K562 (cell line): ENCODE measurements around the gene SLC5A4. TPM values are rescaled to one million over a fixed set of nuclear protein-coding genes. Genes with fewer than 3 reads are reported as not detected.
A peak's percentile ranks its signal among the peaks of the same experiment; 100 is the strongest.

Source experiments
- ATAC-seq: fragments of 200-7000 bp; cut with Tn5 transposase; 3 replicates; pipeline ENCODE4 v1.9.1; 2020; ENCODE audit warnings: moderate library complexity
- BruUV-seq: library from RNA; stranded (reverse); fragments of 400-500 nt; replicated peaks from 2 replicates; lab custom pipeline; 2021; lab: Mats Ljungman, UMichigan
- CTCF ChIA-PET: fragments of 300-600 bp; formaldehyde crosslinking; extraction: SDS; loops from one replicate; lab custom pipeline; 2021; ENCODE audit warnings: low intra/inter-chr PET ratio; lab: Yijun Ruan, JAX
- POLR2A ChIA-PET: fragments of 300-600, 350-650 bp; sonication (Branson Sonifier 250); formaldehyde crosslinking; extraction: SDS; loops from one replicate; lab custom pipeline; 2021; ENCODE audit warnings: antibody characterized with exemption, inconsistent platforms; lab: Yijun Ruan, JAX
- DNase-seq, 4 experiments: peaks; one replicate each; pipeline versions ENCODE4 v3.0.0 to v3.0.0-alpha.2; 2011 to 2018; ENCODE audit warnings: low spot score in 3 of 4, mixed read lengths in 3 of 4; ENCODE audit errors: extremely low read depth in 1 of 4
- FAIRE-seq: peaks from 2 replicates; lab custom pipeline; 2011; peaks lifted over from hg19 to GRCh38; lab: Jason Lieb, UNC
- H2AFZ ChIP-seq: 2 replicates; pipeline ENCODE4 v1.6.0; 2011; ENCODE audit warnings: low read depth, low read length, control low read depth, inconsistent platforms
- H3K27ac ChIP-seq: fragments of 200-600 bp; 3 replicates; pipeline ENCODE4 v1.8.0; 2011; ENCODE audit warnings: low read depth, mild to moderate bottlenecking, control low read depth, inconsistent platforms, low read length, moderate library complexity, mixed read lengths; ENCODE audit errors: extremely low read depth
- H3K27me3 ChIP-seq, 2 experiments: fragments of 300-600 bp in 1 of 2; 2 replicates in 1 of 2; 3 replicates in 1 of 2; pipeline versions ENCODE4 v1.6.0 to v1.8.0; 2011; ENCODE audit warnings: inconsistent platforms in 2 of 2, low read length in 2 of 2, mild to moderate bottlenecking in 1 of 2, mixed read lengths in 1 of 2, moderate library complexity in 1 of 2; ENCODE audit not compliant: control insufficient read depth in 2 of 2, insufficient read depth in 2 of 2
- H3K36me3 ChIP-seq: fragments of 300-600 bp; 3 replicates; pipeline ENCODE4 v1.8.0; 2011; ENCODE audit warnings: mild to moderate bottlenecking, low read length, inconsistent platforms; ENCODE audit not compliant: control insufficient read depth, insufficient read depth
- H3K4me1 ChIP-seq, 2 experiments: fragments of 200-600 bp in 1 of 2; replicated peaks in 1 of 2; 2 replicates in 1 of 2; 3 replicates in 1 of 2; pipeline versions ENCODE4 v1.5.1 to v1.8.0; 2011; ENCODE audit warnings: inconsistent platforms in 2 of 2, low read length in 2 of 2, mild to moderate bottlenecking in 1 of 2, mixed read lengths in 1 of 2, moderate library complexity in 1 of 2; ENCODE audit not compliant: control insufficient read depth in 2 of 2, insufficient read depth in 2 of 2
- H3K4me2 ChIP-seq: 2 replicates; pipeline ENCODE4 v1.6.1; 2011; ENCODE audit warnings: low read length, control low read depth, inconsistent platforms, mixed read lengths; ENCODE audit not compliant: insufficient read depth
- H3K4me3 ChIP-seq: fragments of 200-600 bp; sonication (generic), shearing (Covaris generic); 2 replicates; pipeline ENCODE4 v1.5.1; 2016; ENCODE audit warnings: control low read depth, inconsistent platforms
- H3K79me2 ChIP-seq: fragments of 200-600 bp; 3 replicates; pipeline ENCODE4 v1.8.0; 2011; ENCODE audit warnings: low read length, inconsistent platforms; ENCODE audit not compliant: control insufficient read depth, insufficient read depth
- H3K9ac ChIP-seq, 2 experiments: 2 replicates each; pipeline versions ENCODE4 v1.6.0 to v1.6.1; 2011; ENCODE audit warnings: low read depth in 2 of 2, low read length in 2 of 2, control low read depth in 1 of 2, inconsistent platforms in 1 of 2, mild to moderate bottlenecking in 1 of 2, mixed read lengths in 1 of 2; ENCODE audit not compliant: insufficient read depth in 1 of 2
- H3K9me1 ChIP-seq: one replicate; pipeline ENCODE4 v1.6.0; 2011; ENCODE audit warnings: inconsistent platforms, mild to moderate bottlenecking, low read length, moderate library complexity; ENCODE audit not compliant: control insufficient read depth, insufficient read depth
- H3K9me3 ChIP-seq: replicated peaks from 2 replicates; pipeline ENCODE4 v1.5.1; 2011; ENCODE audit warnings: low read depth, low read length, inconsistent platforms; ENCODE audit not compliant: control insufficient read depth, insufficient read depth
- H4K20me1 ChIP-seq: replicated peaks from 2 replicates; pipeline ENCODE4 v1.6.1; 2011; ENCODE audit warnings: low read length, inconsistent platforms, mixed read lengths; ENCODE audit not compliant: control insufficient read depth, insufficient read depth
- CC2D1A ChIP-seq: fragments of 450-650 bp; IDR thresholded peaks from 2 replicates; pipeline ENCODE4 v1.6.1; 2017; ENCODE audit warnings: mild to moderate bottlenecking
- EHMT2 ChIP-seq: fragments of 450-650 bp; IDR thresholded peaks from 2 replicates; pipeline ENCODE4 v1.6.1; 2018; ENCODE audit warnings: antibody characterized with exemption
- ESRRA ChIP-seq: fragments of 450-650 bp; IDR thresholded peaks from 2 replicates; pipeline ENCODE4 v1.6.1; 2014; ENCODE audit warnings: low read depth, mild to moderate bottlenecking, moderate library complexity, borderline replicate concordance
- GATAD2A ChIP-seq: fragments of 450-650 bp; IDR thresholded peaks from 2 replicates; pipeline ENCODE4 v1.6.1; 2017
- NFE2 ChIP-seq: IDR thresholded peaks from 2 replicates; pipeline ENCODE4 v1.6.1; 2014; ENCODE audit warnings: antibody characterized with exemption, low read depth
- PYGO2 ChIP-seq: fragments of 450-650 bp; IDR thresholded peaks from 2 replicates; pipeline ENCODE4 v1.6.1; 2016; ENCODE audit warnings: mild to moderate bottlenecking, missing genetic modification characterization, moderate library complexity, missing compliant biosample characterization
- WGBS: fragments of 100-300 bp; shearing (Covaris generic); methylation state at CpG from one replicate; pipeline ENCODE4 v1.1.6; 2016; ENCODE audit warnings: low coverage, mixed read lengths; ENCODE audit not compliant: insufficient coverage; ENCODE audit errors: missing lambda C conversion rate; 5-methylcytosine and 5-hydroxymethylcytosine counted together
- in situ Hi-C: fragments of 300-500 bp; cut with MboI; formaldehyde crosslinking; loops from 4 replicates; pipeline ENCODE4 v1.15.0; 2018; ENCODE audit warnings: inconsistent platforms, mixed read lengths
- intact Hi-C: fragments of 100-400 bp; cut with micrococcal nuclease; formaldehyde crosslinking; loops from 2 replicates; pipeline ENCODE4 v1.14.2; 2022
- polyA plus RNA-seq, 8 experiments: library from polyadenylated mRNA; depleted of rRNA in 4 of 8; stranded (reverse) in 5 of 8; unstranded in 3 of 8; fragments of >200 nt; fragmentation: Nextera tagmentation in 2 of 8; fragmentation: Illumina TruSeq in 1 of 8; extraction: Ambion mirVana in 2 of 8; extraction: Trizol in 1 of 8; gene quantifications; 2 replicates each; pipeline versions ENCODE4 v1.2.1 to v1.2.3, GENCODE V29; 2011 to 2014; ENCODE audit warnings: inconsistent platforms in 1 of 8, missing spikeins in 1 of 8
- total RNA-seq, 7 experiments: library from RNA; depleted of rRNA in 6 of 7; stranded (reverse); fragments of >200 nt in 6 of 7; fragmentation: Illumina TruSeq in 2 of 7; extraction: Trizol in 2 of 7; gene quantifications; 2 replicates each; pipeline versions ENCODE4 v1.2.1 to v1.2.3, GENCODE V29; 2011 to 2021; ENCODE audit warnings: low replicate concordance in 1 of 7
- TF ChIP-seq, protein P1 (sequence below), 2 experiments: fragments of 450-650 bp; formaldehyde crosslinking in 1 of 2; IDR thresholded peaks; 2 replicates each; pipeline versions ENCODE4 v1.4.0 to v1.6.1; 2014 to 2020; ENCODE audit warnings: mild to moderate bottlenecking in 2 of 2, borderline replicate concordance in 1 of 2, low read depth in 1 of 2

The SLC5A4 gene
- total and polyA plus RNA-seq, 9 of the 15 experiments (the other 6 are each of a cell fraction or from before 2014, with no cell fraction given): not detected

DNA sequence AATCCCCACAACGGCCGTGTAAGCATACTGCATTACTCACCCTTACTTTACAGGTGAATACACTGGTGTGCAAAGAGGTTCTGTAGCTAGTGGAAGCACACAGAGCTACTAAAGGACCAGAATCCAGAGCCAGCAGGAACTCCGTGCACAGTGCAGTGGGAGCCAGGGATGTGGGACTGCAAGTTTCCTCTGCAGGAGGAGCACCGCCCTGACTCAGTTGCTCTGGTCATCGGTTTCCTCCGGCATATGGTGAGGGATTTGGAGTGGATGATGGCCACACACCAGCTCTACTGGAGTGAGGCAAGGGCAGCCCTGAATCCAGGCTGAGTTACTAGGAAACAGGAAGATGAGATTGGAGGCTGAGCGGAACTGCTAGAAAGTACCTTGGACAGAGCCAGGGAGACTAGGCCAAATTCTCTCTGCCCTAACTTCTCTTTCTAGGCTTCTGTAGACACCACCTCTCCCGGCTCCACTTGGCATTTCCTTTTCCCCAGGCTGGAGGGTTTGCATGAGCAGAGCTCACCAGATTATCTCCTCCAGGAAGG is 77.9 kb downstream of the SLC5A4 start:
- TF ChIP-seq GATAD2A (no peak), EHMT2 (0 out of 2 replicates have a peak, but pooled peaks have one; percentile 57), ESRRA (no peak), PYGO2 (no peak), NFE2 (no peak), CC2D1A (no peak)
- TF ChIP-seq, protein P1, sequence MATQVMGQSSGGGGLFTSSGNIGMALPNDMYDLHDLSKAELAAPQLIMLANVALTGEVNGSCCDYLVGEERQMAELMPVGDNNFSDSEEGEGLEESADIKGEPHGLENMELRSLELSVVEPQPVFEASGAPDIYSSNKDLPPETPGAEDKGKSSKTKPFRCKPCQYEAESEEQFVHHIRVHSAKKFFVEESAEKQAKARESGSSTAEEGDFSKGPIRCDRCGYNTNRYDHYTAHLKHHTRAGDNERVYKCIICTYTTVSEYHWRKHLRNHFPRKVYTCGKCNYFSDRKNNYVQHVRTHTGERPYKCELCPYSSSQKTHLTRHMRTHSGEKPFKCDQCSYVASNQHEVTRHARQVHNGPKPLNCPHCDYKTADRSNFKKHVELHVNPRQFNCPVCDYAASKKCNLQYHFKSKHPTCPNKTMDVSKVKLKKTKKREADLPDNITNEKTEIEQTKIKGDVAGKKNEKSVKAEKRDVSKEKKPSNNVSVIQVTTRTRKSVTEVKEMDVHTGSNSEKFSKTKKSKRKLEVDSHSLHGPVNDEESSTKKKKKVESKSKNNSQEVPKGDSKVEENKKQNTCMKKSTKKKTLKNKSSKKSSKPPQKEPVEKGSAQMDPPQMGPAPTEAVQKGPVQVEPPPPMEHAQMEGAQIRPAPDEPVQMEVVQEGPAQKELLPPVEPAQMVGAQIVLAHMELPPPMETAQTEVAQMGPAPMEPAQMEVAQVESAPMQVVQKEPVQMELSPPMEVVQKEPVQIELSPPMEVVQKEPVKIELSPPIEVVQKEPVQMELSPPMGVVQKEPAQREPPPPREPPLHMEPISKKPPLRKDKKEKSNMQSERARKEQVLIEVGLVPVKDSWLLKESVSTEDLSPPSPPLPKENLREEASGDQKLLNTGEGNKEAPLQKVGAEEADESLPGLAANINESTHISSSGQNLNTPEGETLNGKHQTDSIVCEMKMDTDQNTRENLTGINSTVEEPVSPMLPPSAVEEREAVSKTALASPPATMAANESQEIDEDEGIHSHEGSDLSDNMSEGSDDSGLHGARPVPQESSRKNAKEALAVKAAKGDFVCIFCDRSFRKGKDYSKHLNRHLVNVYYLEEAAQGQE (IDR thresholded peaks at IDR 0.05; ENCODE audit: borderline replicate concordance): peak; percentile 86
- TF ChIP-seq, protein P1 (CRISPR knock-in tag; IDR thresholded peaks at IDR 0.05; ENCODE audit: low read depth): no peak
- TF ChIP-seq, all 486 proteins: peak for 2
- ATAC-seq: no peak
- no peaks in the 10 kb centered on the region for H4K20me1 ChIP-seq
- DNase-seq: no peak
- WGBS: 2% methylated on average over 6 of the region's 8 CpGs
- no peaks in the 10 kb centered on the region for H3K36me3 ChIP-seq
- H3K4me2 ChIP-seq: no peak overlapping the region
- no peak overlapping the region for H2AFZ ChIP-seq
- FAIRE-seq: no peak
- no peaks in the 10 kb centered on the region for H3K9me3 ChIP-seq
- BruUV-seq: no TSS peak
- no peaks in the 10 kb centered on the region for H3K4me1 ChIP-seq
- no peak overlapping the region for H3K27ac ChIP-seq
- ChIA-PET CTCF (no interaction called here), POLR2A (no interaction called here)
- peaks cover 7 to 30% of the 10 kb centered on the region in 2 experiments; a peak in 4 of 5 replicates for H3K27me3 ChIP-seq
- H3K79me2 ChIP-seq: no peaks in the 10 kb centered on the region
- H3K9me1 ChIP-seq: no peaks in the 10 kb centered on the region
- intact Hi-C loops (no loop called here), in situ Hi-C loops (no loop called here)
- no peak overlapping the region for H3K9ac ChIP-seq
- no peak overlapping the region for H3K4me3 ChIP-seq
